HG02759 (cell line): ENCODE data around the gene ROGDI.

Experiments
- ATAC-seq: cut with Tn5 transposase; IDR thresholded peaks from one replicate; pipeline ENCODE4 v1.9.1; 2021; ENCODE audit warnings: mild to moderate bottlenecking, moderate library complexity; ENCODE audit not compliant: unreplicated experiment

The ROGDI gene

GRCh38 chr16:4768549-4769305 lies 33.7 kb downstream of the ROGDI start:
- peak; percentile 66 for ATAC-seq

- ATAC-seq = no peak
Observed at GRCh38 chr16:4767872-4768548, 34.4 kb downstream of the ROGDI start.

- ATAC-seq = peak; percentile 90
Observed at GRCh38 chr16:4766875-4767628, 35.4 kb downstream of the ROGDI start, which contains the start of gene ZNF500. Gene ZNF500, minus strand, starts transcription at chr16:4767162. Its CDS starts 1,184 bp downstream, at chr16:4765978.

- ATAC-seq = no peak
Observed at GRCh38 chr16:4765511-4766474, 36.6 kb downstream of the ROGDI start.

- no peak for ATAC-seq
Observed at GRCh38 chr16:4763791-4764190, 38.6 kb downstream of the ROGDI start.

GRCh38 chr16:4762205-4762604 lies 40.2 kb downstream of the ROGDI start:
- ATAC-seq = no peak

GRCh38 chr16:4760221-4760910 lies 42.1 kb downstream of the ROGDI start:
- no peak for ATAC-seq

- ATAC-seq = no peak
Observed at GRCh38 chr16:4755687-4756086, 46.7 kb downstream of the ROGDI start.

GRCh38 chr16:4754865-4755264 lies 47.6 kb downstream of the ROGDI start:
- ATAC-seq = no peak

GRCh38 chr16:4753227-4753626 lies 49.2 kb downstream of the ROGDI start:
- no peak for ATAC-seq

GRCh38 chr16:4752351-4753100 lies 49.9 kb downstream of the ROGDI start:
- no peak for ATAC-seq

- ATAC-seq = no peak
Observed at GRCh38 chr16:4750896-4751295, 51.5 kb downstream of the ROGDI start.

GRCh38 chr16:4749700-4750257 lies 52.7 kb downstream of the ROGDI start:
- no peak for ATAC-seq

- ATAC-seq = no peak
Observed at GRCh38 chr16:4748682-4749411, 53.6 kb downstream of the ROGDI start.

GRCh38 chr16:4747906-4748681 lies 54.3 kb downstream of the ROGDI start:
- no peak for ATAC-seq

GRCh38 chr16:4746991-4747574 lies 55.4 kb downstream of the ROGDI start:
- ATAC-seq = no peak
